GM23338 (cell line): ENCODE measurements around the gene TEX51. TPM values are rescaled to one million over a fixed set of nuclear protein-coding genes. Genes with fewer than 3 reads are reported as not detected.

ENCODE experiments used
- ATAC-seq: fragments of 200-7000 bp; cut with Tn5 transposase; 3 replicates; pipeline ENCODE4 v1.9.1; 2020
- DNase-seq: peaks from one replicate; pipeline ENCODE4 v3.0.0-alpha.2; 2015; ENCODE audit warnings: low spot score
- H2AFZ ChIP-seq: fragments of 200-600 bp; sonication (generic); 2 replicates; pipeline ENCODE4 v1.8.0; 2016; ENCODE audit warnings: antibody characterized with exemption, mild to moderate bottlenecking, moderate library complexity
- H3F3A ChIP-seq: fragments of 200-600 bp; sonication (generic); replicated peaks from 2 replicates; pipeline ENCODE4 v1.8.0; 2017; ENCODE audit warnings: antibody characterized with exemption, mixed run types, low read depth
- H3K27ac ChIP-seq: fragments of 200-600 bp; sonication (generic); 2 replicates; pipeline ENCODE4 v1.6.1; 2016; ENCODE audit warnings: low read depth
- H3K27me3 ChIP-seq: fragments of 200-600 bp; sonication (generic); 2 replicates; pipeline ENCODE4 v1.8.0; 2016; ENCODE audit warnings: mild to moderate bottlenecking, mixed run types, moderate library complexity; ENCODE audit not compliant: insufficient read depth
- H3K36me3 ChIP-seq: fragments of 200-600 bp; sonication (generic); 2 replicates; pipeline ENCODE4 v1.8.0; 2016; ENCODE audit warnings: mild to moderate bottlenecking; ENCODE audit not compliant: insufficient read depth
- H3K4me1 ChIP-seq: fragments of 200-600 bp; sonication (generic); 2 replicates; pipeline ENCODE4 v1.8.0; 2016; ENCODE audit warnings: mild to moderate bottlenecking, moderate library complexity; ENCODE audit not compliant: insufficient read depth
- H3K4me2 ChIP-seq: fragments of 200-600 bp; sonication (generic); 2 replicates; pipeline ENCODE4 v1.7.1; 2017; ENCODE audit warnings: mixed run types
- H3K4me3 ChIP-seq: fragments of 200-600 bp; sonication (generic); 2 replicates; pipeline ENCODE4 v1.6.1; 2016; ENCODE audit warnings: mixed run types
- H3K79me2 ChIP-seq: fragments of 200-600 bp; sonication (generic); replicated peaks from 2 replicates; pipeline ENCODE4 v1.8.0; 2017; ENCODE audit warnings: mild to moderate bottlenecking; ENCODE audit not compliant: insufficient read depth
- H3K9me2 ChIP-seq: fragments of 200-600 bp; sonication (generic); 2 replicates; pipeline ENCODE4 v1.8.0; 2017; ENCODE audit not compliant: insufficient read depth
- H4K20me1 ChIP-seq: fragments of 200-600 bp; sonication (generic); replicated peaks from 2 replicates; pipeline ENCODE4 v1.8.0; 2017; ENCODE audit warnings: mild to moderate bottlenecking; ENCODE audit not compliant: insufficient read depth
- H3K27ac Mint-ChIP-seq: 2 replicates; pipeline ENCODE4 v1.8.0; 2020; ENCODE audit warnings: inconsistent platforms, mild to moderate bottlenecking, moderate library complexity, mixed read lengths
- H3K27me3 Mint-ChIP-seq: 3 replicates; pipeline ENCODE4 v1.8.0; 2022; ENCODE audit warnings: low read depth, mild to moderate bottlenecking, moderate library complexity, mixed read lengths, inconsistent platforms; ENCODE audit not compliant: insufficient read depth, poor library complexity
- H3K36me3 Mint-ChIP-seq: 3 replicates; pipeline ENCODE4 v1.8.0; 2021; ENCODE audit warnings: low read depth, mild to moderate bottlenecking, inconsistent platforms, moderate library complexity, mixed read lengths
- H3K4me1 Mint-ChIP-seq: 3 replicates; pipeline ENCODE4 v1.8.0; 2020; ENCODE audit warnings: mild to moderate bottlenecking, inconsistent platforms, mixed read lengths
- H3K4me3 Mint-ChIP-seq: 3 replicates; pipeline ENCODE4 v1.8.0; 2021; ENCODE audit warnings: moderate library complexity, mild to moderate bottlenecking, inconsistent platforms, mixed read lengths
- H3K9me3 Mint-ChIP-seq: 3 replicates; pipeline ENCODE4 v1.8.0; 2020; ENCODE audit warnings: moderate library complexity, mild to moderate bottlenecking, inconsistent platforms, mixed read lengths
- CREB1 ChIP-seq: fragments of 250-450 bp; sonication (Bioruptor Pico); IDR thresholded peaks from 2 replicates; pipeline ENCODE4 v1.5.0; 2020; ENCODE audit warnings: low read depth, mild to moderate bottlenecking, moderate library complexity
- ETS1 ChIP-seq: IDR thresholded peaks from 2 replicates; pipeline ENCODE4 v1.6.1; 2016; ENCODE audit warnings: antibody characterized with exemption
- EZH2 ChIP-seq: fragments of 200-600 bp; sonication (generic); IDR thresholded peaks from one replicate; pipeline ENCODE4 v1.8.0; 2017; ENCODE audit warnings: antibody characterized with exemption, mild to moderate bottlenecking, low read depth; ENCODE audit not compliant: unreplicated experiment
- EZH2phosphoT487 ChIP-seq: fragments of 200-600 bp; sonication (generic); IDR thresholded peaks from one replicate; pipeline ENCODE4 v1.8.1; 2018; ENCODE audit warnings: antibody characterized with exemption; ENCODE audit not compliant: unreplicated experiment
- JUNB ChIP-seq: IDR thresholded peaks from one replicate; pipeline ENCODE4 v1.6.1; 2016; ENCODE audit warnings: antibody characterized with exemption; ENCODE audit not compliant: unreplicated experiment
- NANOG ChIP-seq: IDR thresholded peaks from 2 replicates; pipeline ENCODE4 v1.6.1; 2016; ENCODE audit warnings: antibody characterized with exemption, borderline replicate concordance
- POLR2AphosphoS5 ChIP-seq: IDR thresholded peaks from 2 replicates; pipeline ENCODE4 v1.6.1; 2016; ENCODE audit warnings: antibody characterized with exemption, low read depth
- STAT1 ChIP-seq: IDR thresholded peaks from one replicate; pipeline ENCODE4 v1.6.1; 2016; ENCODE audit warnings: antibody characterized with exemption; ENCODE audit not compliant: unreplicated experiment
- ZNF114 ChIP-seq: fragments of 250-450 bp; sonication (Bioruptor Pico); IDR thresholded peaks from 2 replicates; pipeline ENCODE4 v1.5.0; 2020; ENCODE audit warnings: mild to moderate bottlenecking, moderate library complexity
- polyA plus RNA-seq: library from polyadenylated mRNA; unstranded; fragments of >200 nt; fragmentation: Nextera tagmentation; extraction: Ambion mirVana; gene quantifications from 2 replicates; pipeline ENCODE4 v1.2.1, GENCODE V29; 2016
- total RNA-seq: library from RNA; depleted of rRNA; stranded (reverse); fragments of >200 nt; shearing (Covaris generic); gene quantifications from 2 replicates; pipeline ENCODE4 v1.2.3, GENCODE V29; 2014
- TF ChIP-seq, protein P1 (sequence below): IDR thresholded peaks from one replicate; pipeline ENCODE4 v1.6.1; 2018; ENCODE audit warnings: antibody characterized with exemption; ENCODE audit not compliant: unreplicated experiment
- TF ChIP-seq, protein P2 (sequence below), 2 experiments: fragments of 200-600 bp in 1 of 2; sonication (generic) in 1 of 2; conservative IDR thresholded peaks; 2 replicates each; pipeline versions ENCODE4 v1.5.1 to v1.6.1; 2016 to 2017; ENCODE audit warnings: antibody characterized with exemption in 2 of 2, low read depth in 2 of 2, mild to moderate bottlenecking in 2 of 2, moderate library complexity in 1 of 2

The TEX51 gene
- total and polyA plus RNA-seq, 2 experiments from 2014 or later: not detected

DNA sequence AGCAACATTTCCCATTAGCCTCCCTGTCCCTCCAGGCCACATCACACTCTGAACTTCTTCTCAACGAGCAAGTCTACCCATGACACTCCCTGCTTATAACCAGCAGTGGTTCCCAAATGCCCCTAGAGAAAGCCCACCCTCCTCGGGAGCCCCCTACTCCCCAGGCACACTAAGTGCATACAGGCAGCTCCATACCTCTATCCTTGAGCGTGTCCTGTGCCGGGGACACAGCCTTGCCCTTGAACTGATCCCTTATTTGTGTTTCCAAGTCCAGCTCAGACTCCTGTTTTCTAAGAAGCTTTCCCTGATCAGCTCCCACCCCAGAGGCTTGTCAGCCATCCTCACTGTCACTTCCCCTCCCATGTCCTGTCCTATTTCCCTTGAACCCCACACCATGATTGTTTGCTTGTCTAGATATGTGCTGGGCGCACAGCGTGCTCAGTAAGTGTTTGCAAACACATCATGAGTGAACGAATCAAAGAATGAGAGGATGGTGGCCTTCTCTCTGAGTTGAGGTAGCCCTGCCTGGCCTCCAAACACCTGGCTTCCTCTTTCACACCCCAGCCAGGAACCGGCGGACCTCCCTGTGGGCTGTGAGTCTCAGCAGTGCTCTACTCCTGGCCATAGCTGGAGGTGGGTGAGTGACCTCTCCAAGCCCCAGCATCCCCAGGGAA lies 2.1 kb downstream of the TEX51 start (continued):
- TF ChIP-seq, protein P1, sequence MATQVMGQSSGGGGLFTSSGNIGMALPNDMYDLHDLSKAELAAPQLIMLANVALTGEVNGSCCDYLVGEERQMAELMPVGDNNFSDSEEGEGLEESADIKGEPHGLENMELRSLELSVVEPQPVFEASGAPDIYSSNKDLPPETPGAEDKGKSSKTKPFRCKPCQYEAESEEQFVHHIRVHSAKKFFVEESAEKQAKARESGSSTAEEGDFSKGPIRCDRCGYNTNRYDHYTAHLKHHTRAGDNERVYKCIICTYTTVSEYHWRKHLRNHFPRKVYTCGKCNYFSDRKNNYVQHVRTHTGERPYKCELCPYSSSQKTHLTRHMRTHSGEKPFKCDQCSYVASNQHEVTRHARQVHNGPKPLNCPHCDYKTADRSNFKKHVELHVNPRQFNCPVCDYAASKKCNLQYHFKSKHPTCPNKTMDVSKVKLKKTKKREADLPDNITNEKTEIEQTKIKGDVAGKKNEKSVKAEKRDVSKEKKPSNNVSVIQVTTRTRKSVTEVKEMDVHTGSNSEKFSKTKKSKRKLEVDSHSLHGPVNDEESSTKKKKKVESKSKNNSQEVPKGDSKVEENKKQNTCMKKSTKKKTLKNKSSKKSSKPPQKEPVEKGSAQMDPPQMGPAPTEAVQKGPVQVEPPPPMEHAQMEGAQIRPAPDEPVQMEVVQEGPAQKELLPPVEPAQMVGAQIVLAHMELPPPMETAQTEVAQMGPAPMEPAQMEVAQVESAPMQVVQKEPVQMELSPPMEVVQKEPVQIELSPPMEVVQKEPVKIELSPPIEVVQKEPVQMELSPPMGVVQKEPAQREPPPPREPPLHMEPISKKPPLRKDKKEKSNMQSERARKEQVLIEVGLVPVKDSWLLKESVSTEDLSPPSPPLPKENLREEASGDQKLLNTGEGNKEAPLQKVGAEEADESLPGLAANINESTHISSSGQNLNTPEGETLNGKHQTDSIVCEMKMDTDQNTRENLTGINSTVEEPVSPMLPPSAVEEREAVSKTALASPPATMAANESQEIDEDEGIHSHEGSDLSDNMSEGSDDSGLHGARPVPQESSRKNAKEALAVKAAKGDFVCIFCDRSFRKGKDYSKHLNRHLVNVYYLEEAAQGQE: no peak
- no peak for TF ChIP-seq ETS1
- TF ChIP-seq ZNF114: no peak
- no peak for TF ChIP-seq NANOG
- TF ChIP-seq, protein P2, sequence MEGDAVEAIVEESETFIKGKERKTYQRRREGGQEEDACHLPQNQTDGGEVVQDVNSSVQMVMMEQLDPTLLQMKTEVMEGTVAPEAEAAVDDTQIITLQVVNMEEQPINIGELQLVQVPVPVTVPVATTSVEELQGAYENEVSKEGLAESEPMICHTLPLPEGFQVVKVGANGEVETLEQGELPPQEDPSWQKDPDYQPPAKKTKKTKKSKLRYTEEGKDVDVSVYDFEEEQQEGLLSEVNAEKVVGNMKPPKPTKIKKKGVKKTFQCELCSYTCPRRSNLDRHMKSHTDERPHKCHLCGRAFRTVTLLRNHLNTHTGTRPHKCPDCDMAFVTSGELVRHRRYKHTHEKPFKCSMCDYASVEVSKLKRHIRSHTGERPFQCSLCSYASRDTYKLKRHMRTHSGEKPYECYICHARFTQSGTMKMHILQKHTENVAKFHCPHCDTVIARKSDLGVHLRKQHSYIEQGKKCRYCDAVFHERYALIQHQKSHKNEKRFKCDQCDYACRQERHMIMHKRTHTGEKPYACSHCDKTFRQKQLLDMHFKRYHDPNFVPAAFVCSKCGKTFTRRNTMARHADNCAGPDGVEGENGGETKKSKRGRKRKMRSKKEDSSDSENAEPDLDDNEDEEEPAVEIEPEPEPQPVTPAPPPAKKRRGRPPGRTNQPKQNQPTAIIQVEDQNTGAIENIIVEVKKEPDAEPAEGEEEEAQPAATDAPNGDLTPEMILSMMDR (conservative IDR thresholded peaks at IDR 0.05; ENCODE audit: low read depth in 2 of 2): no peak

GRCh38 chr2:126901459-126901858 lies 2.8 kb downstream of the TEX51 start:
- Mint-ChIP-seq H3K9me3 (peaks cover 34% of the 10 kb centered on the region), H3K4me1 (no peaks in the 10 kb centered on the region), H3K4me3 (no peak overlapping the region), H3K27ac (no peak overlapping the region), H3K36me3 (peaks cover 11% of the 10 kb centered on the region), H3K27me3 (peaks cover 16% of the 10 kb centered on the region)
- Histone ChIP-seq H3F3A (no peaks in the 10 kb centered on the region), H3K9me2 (0 out of 2 replicates have a peak, but pooled peaks cover 7% of the 10 kb centered on the region), H3K4me1 (no peaks in the 10 kb centered on the region), H3K4me3 (no peak overlapping the region), H3K36me3 (no peaks in the 10 kb centered on the region), H3K27ac (no peak overlapping the region), H3K4me2 (no peak overlapping the region), H3K27me3 (no peaks in the 10 kb centered on the region), H2AFZ (no peak overlapping the region), H4K20me1 (no peaks in the 10 kb centered on the region), H3K79me2 (no peaks in the 10 kb centered on the region)
- ATAC-seq: no peak
- DNase-seq: no peak
- TF ChIP-seq JUNB (no peak), STAT1 (no peak), NANOG (no peak), EZH2phosphoT487 (no peak), EZH2 (no peak), ZNF114 (no peak), CREB1 (no peak), POLR2AphosphoS5 (no peak)
- TF ChIP-seq, protein P1: no peak
